ENCODE measurements around the gene DBN1.
"Not testable (repeated sequence)": the region's sequence is repeated elsewhere in the genome, so short reads cannot be mapped to it uniquely, and the experiment has no call there.

Gene DBN1

GRCh38 chr5:177427211-177427822, 46.1 kb downstream of the DBN1 start:
- DNase-seq: no peak

GRCh38 chr5:177426566-177427210, 46.7 kb downstream of the DBN1 start, which contains the start of gene GRK6:
Gene GRK6 (plus strand): TSS chr5:177426676. CDS start chr5:177426846, 170 bp downstream.
- DNase-seq: no peak

- DNase-seq: peak; percentile 96
These were observed 47.5 kb downstream of the DBN1 start for GRCh38 chr5:177425801-177426565.

GRCh38 chr5:177425196-177425800, 48.1 kb downstream of the DBN1 start:
- no peak for DNase-seq

- DNase-seq: no peak
These were observed 49.8 kb downstream of the DBN1 start for GRCh38 chr5:177423671-177424070.

- DNase-seq: no peak
These were observed 52.2 kb downstream of the DBN1 start for GRCh38 chr5:177421062-177421798.

- DNase-seq: not testable (repeated sequence)
These were observed 53.0 kb downstream of the DBN1 start for GRCh38 chr5:177420472-177420871.

GRCh38 chr5:177419046-177419445, 54.4 kb downstream of the DBN1 start:
- no peak for DNase-seq

- DNase-seq: not testable (repeated sequence)
These were observed 56.4 kb downstream of the DBN1 start for GRCh38 chr5:177417081-177417480.

GRCh38 chr5:177414481-177414880, 59.0 kb downstream of the DBN1 start:
- DNase-seq: no peak

- DNase-seq: no peak
These were observed 60.7 kb downstream of the DBN1 start for GRCh38 chr5:177412603-177413233.

- DNase-seq: no peak
These were observed 62.9 kb downstream of the DBN1 start for GRCh38 chr5:177410575-177410974.

- DNase-seq: no peak
These were observed 64.2 kb downstream of the DBN1 start, which contains the start of gene F12 for GRCh38 chr5:177409043-177409801. Gene F12 (minus strand): TSS chr5:177409564. CDS start chr5:177409527, 37 bp downstream.
